IPS-18c (cell line): Measurements from ENCODE around the gene NHERF2.

ENCODE experiments used
- H3K4me3 ChIP-seq: 2 replicates; pipeline ENCODE4 v1.7.0; 2013; ENCODE audit warnings: low read depth, mild to moderate bottlenecking, low read length, moderate library complexity; ENCODE audit not compliant: insufficient read depth
- H3K9me3 ChIP-seq: one replicate; pipeline ENCODE4 v1.6.1; 2013; ENCODE audit warnings: mild to moderate bottlenecking, low read length, moderate library complexity; ENCODE audit not compliant: control insufficient read depth, insufficient read depth

NHERF2 gene

DNA sequence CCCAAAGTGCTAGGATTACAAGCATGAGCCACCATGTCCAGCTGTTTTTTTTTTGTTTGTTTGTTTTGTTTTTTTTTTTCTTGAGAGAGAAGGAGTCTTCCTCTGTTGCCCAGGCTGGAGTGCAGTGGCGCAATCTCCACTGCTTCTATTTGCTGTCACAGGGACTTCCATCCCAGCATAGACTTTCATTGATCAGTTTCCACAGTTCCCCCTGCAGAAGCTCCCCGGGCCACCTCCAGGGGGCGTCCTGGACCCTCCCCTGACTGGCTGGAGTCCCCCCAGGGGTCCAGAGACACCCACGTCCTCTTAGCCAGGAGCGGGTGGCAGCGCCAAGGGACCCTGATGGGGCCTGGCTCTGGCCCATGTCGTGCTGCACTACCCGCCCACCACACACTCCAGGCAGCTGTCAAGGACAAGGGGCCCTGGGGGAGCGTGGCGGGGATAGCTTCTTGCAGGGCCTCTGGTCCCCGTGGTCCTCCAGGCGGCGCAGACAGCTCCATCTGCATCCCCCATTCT, 10.2 kb upstream of the NHERF2 start:
- H3K4me3 ChIP-seq = no peak overlapping the region
- H3K9me3 ChIP-seq = peaks cover 2% of the 10 kb centered on the region

DNA sequence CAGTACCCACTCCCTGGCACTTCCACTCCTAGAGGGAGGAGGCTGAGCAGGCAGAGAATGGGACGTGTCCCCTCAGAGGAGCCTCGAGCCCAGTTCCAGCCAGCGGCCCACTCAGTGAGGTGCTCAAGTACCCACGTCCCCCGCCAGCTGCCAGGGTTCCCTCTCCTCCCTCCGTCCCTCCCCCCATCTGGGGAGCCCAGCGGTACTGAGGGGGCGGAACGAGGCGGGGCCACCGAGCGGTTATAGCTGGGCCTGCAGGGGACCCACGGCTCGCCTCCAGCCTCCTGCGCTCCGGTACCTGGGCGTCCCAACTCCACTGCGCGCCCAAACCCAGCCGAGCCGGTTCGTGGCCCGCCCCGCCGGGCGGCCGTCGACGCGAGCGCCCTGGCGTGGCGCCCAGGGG, 7.2 kb upstream of the NHERF2 start, which contains the start of gene NPW:
NPW (plus strand) TSS at position 268 of the 403 bp plus-strand sequence.
- Histone ChIP-seq H3K9me3 (peaks cover 2% of the 10 kb centered on the region), H3K4me3 (peak within 1 kb of the TSS; percentile 56)

DNA sequence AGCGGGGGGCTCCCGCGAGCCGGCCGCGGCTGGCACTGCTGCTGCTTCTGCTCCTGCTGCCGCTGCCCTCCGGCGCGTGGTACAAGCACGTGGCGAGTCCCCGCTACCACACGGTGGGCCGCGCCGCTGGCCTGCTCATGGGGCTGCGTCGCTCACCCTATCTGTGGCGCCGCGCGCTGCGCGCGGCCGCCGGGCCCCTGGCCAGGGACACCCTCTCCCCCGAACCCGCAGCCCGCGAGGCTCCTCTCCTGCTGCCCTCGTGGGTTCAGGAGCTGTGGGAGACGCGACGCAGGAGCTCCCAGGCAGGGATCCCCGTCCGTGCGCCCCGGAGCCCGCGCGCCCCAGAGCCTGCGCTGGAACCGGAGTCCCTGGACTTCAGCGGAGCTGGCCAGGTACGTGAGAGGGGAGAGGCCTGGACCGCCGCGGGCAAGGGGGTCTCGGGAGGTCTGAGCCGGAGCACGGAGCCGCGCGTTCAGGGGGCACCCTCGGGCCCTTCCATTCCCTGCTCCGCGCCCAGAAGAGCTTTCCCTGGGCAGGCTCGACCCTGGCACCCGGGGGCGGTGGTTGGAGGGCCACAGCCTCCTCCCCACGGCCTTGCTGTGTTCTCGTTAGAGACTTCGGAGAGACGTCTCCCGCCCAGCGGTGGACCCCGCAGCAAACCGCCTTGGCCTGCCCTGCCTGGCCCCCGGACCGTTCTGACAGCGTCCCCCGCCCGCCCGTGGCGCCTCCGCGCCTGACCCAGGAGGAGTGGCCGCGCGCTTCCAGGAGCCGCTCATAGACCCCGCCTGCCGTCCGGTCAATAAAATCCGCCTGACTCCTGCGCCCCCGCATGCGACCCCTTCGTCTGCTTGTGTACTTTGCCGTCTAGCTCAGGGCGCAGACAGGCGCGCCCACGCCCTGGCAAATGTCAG, 6.5 kb upstream of the NHERF2 start:
- H3K9me3 ChIP-seq = peaks cover 2% of the 10 kb centered on the region
- H3K4me3 ChIP-seq = peak overlapping the region; percentile 56

DNA sequence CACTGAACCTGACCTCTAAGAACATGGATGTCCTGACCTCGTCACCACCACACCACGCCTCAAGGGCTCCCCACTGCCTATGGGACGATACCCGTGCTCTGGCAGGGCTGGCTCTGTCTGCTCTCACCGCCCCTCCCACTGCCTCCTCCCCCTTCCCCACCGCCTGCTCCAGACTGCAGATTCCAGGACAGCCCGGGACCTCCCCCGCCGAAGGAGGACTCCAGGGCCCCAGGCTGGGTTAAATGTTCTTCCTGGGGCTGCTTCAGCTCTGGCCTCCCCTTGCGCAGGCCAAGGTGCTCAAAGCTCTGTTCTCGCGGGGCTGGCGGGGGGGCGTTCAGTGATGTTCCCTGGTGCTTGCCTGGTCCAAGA, 4.0 kb upstream of the NHERF2 start:
- H3K9me3 ChIP-seq = peaks cover 2% of the 10 kb centered on the region
- peak overlapping the region; percentile 51 for H3K4me3 ChIP-seq

DNA sequence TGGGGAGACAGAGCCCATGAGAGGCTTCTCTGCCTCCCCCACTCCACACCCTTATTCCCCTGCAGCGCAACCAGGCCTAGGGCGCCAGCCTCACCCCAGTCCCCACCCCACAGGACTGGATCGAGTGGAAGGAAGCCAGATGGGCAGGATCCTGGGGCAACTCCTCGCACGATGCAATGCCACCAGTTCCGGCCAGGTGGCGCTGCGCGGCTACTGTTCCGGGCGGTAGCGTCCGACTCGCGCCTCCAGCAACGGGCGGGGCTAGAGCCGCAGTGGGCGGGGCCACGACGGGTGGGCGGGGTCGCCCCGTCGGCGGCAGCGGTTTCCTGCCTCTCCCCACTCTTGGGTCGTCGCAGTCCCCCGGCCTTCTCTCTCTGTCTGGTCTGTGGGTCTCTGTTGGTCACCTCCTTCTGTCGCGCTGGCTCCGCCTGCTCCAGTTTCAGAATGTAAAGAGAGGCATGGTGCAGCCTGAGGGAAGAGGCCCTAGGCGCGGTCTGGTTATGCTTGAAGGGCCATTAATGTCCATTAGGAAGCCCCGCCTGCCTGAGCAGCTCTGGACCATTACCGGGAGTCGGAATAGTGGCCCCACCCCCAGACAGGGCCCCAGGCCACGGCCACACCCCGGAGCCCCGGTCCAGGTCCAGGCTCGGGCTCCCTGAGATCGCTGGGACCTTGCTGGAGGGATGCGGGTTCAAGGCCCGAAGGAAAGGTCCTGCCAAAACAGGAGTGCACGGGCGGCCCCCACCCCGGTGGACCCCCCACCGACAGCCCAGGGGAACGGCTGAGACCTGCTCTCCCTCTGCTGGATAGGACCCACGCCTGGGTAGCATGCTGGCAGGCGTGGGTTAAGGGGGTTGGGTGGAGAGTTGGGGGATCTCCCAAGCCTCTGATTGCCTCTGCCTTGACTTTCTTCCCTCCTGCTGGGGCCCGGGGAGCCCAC, 3.3 kb upstream of the NHERF2 start:
- peaks cover 2% of the 10 kb centered on the region for H3K9me3 ChIP-seq
- H3K4me3 ChIP-seq = peak overlapping the region; percentile 51

DNA sequence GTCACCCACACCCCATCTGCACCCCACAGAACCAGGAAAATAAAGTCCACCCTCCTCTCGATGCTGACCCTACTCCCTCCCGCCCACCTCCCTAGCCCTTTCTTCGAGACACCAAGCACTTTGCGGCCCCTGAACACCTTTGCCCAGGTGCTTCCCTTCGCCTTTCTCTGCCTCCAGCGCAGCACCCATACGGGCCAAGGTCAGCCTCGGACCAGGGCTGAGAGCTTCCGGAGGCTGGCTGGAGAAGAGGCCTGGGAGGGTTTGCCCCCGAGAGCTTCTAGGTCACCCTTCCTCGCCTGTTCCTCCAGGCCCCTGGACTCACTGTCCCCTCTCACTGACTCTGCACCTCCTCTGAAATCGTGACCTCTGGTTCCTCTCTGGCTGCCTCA, 2.7 kb upstream of the NHERF2 start:
- no peaks in the 10 kb centered on the region for H3K9me3 ChIP-seq
- no peak overlapping the region for H3K4me3 ChIP-seq

DNA sequence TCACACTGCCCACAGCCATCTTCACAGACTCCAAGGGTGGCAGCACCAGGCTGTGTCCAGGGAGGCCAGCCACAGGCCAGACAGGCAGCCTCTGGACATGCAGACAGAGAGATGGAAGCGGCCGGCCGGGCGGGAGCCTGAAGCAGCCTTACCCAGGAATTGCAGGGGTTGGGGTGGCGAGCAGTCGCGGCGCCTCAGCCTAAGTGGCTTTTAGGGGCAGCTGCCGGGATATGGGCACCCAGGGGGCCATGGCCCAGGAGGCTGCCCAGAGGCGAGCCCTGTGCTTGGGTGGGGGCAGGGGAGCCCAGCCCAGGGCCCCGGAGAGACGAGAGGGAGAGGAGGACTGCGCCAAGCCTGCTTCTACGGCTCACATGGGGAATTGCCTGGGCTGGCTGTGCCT, 1.5 kb upstream of the NHERF2 start:
- H3K9me3 ChIP-seq = no peaks in the 10 kb centered on the region

DNA sequence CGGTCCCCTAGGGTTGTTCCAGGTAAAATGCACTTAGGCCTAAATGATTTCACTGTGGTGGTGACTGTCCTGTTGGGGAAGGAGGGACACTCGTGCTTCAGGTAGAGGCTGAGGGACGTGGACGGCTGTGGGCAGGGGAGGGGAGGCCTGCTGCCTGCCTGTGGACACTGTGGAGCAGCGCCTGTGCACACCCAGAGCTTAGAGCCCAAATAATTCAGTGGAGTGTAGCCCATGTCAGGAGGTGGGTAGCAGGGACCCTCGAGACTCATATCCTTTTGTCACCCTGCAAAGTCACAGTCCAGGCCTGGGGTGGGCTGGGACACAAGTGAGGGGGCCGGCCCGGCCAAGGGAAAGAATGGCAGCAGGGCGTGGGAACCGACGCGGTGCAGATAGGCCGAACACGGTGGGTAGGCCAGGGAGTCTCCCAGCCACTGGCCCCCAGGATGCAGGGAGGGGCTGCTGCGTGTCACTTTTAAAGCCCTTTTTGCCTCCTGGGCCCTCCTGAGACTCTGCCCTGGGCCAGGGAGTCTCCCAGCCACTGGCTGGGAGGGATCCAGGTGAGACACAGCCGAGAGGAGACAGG, 733 bp upstream of the NHERF2 start:
- no peaks in the 10 kb centered on the region for H3K9me3 ChIP-seq

More for the DNA sequence above, 1.5 kb upstream of the NHERF2 start:
- no peak overlapping the region for H3K4me3 ChIP-seq

DNA sequence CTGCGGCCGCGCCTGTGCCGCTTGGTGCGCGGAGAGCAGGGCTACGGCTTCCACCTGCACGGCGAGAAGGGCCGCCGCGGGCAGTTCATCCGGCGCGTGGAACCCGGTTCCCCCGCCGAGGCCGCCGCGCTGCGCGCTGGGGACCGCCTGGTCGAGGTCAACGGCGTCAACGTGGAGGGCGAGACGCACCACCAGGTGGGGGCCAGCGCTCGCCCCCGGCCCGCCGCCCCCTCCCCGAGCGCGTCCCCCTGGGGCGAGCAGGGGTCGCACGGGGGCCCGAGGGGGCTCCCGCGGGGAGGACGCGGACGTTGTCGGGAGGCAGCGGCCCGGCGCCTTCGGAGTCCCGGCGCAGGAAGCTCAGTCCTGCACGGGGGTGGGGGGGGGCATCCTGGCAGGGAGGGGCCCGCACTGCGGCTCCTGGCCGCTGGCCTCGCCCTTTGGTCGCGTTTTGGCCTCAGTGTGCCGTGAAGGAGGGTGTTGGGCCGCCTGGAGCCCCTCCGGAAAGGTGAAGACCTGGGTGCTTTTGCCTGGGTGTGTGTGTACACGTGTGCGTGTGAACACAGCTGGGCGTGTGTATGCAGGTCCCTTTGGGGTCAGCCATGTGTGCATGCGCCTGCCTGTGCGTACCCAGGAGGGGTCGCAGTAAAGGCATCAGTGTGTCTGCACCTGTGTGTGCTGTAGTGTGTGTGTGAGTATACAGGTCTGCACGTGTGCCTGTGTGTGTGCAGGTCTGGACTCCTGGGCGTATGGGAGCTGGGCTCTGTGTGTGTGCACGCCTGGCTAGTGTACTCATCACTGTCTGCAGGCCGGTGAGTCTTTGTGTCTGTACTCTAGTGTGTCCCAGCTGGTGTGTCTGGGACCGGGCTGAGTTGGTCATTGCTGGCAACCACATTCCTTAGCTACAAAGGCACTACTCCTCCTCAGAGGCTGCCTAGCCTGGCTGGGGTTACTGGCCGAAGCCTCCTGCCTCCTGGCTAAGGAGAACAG, 615 bp downstream of the NHERF2 start:
- no peaks in the 10 kb centered on the region for H3K9me3 ChIP-seq
- peak overlapping the region; percentile 53 for H3K4me3 ChIP-seq

More for the DNA sequence above, 733 bp upstream of the NHERF2 start:
- no peak overlapping the region for H3K4me3 ChIP-seq

DNA sequence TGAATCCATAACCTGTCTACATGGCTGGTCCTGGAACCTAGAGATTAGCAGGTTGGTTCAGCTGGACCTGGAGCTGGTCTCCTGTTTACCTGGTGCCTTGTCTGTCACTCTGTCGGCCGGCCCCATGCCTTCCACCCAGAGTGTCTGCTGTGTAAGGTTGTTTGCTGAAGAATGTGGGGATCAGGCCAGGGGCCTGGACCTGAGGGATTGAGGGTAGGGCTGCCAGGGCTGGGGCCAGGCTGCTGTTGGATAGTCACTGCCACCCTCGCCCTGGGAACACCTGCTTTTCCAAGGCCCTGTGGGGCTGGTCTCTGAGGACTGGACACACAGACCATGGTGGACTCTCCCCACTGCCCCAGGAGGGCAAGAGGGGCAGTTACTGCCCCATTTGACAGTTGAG, 1.4 kb downstream of the NHERF2 start:
- H3K9me3 ChIP-seq = no peaks in the 10 kb centered on the region
- H3K4me3 ChIP-seq = no peak overlapping the region

DNA sequence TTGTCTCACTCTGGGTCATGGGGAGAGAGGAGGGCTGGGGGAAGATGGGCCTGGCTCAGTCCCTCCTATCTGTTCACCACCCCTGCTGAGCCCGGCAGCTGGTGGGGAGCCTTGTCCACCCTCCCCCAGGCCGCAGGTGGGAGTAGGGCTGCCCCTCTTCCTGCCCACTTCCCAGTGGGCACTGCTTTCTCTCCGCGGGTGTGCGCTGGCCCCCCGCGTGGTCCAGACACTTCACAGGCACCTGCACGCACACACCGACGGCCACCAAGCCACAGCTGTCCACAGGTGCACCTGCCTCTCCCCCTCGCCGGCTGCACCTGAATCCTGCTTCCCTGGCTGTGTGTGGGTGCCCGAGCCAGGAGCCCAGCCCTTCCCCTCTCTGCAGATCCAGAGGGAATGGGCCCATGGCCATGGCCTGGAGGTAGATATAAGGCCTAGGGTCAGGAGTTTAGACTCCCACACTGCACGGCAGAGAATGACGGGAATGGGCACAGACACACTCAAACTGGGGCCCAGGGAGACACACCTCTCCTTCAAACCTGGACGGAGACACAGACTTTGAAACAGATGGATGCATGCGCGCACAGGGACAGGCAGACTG, 2.0 kb downstream of the NHERF2 start:
- Histone ChIP-seq H3K9me3 (no peaks in the 10 kb centered on the region), H3K4me3 (no peak overlapping the region)

DNA sequence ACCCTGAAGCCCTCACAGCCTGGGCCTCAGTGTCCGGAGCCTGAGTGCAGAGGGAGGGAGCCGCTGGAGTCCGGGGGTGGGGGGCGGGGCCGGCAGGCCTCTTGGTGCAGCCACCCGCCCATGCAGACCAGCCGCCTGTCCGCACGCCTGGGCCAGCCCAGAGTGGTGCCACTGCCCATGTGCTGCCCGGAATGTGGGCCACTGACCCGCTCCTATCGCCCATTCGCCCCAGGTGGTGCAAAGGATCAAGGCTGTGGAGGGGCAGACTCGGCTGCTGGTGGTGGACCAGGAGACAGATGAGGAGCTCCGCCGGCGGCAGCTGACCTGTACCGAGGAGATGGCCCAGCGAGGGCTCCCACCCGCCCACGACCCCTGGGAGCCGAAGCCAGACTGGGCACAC, 2.6 kb downstream of the NHERF2 start:
- Histone ChIP-seq H3K9me3 (no peaks in the 10 kb centered on the region), H3K4me3 (no peak overlapping the region)

DNA sequence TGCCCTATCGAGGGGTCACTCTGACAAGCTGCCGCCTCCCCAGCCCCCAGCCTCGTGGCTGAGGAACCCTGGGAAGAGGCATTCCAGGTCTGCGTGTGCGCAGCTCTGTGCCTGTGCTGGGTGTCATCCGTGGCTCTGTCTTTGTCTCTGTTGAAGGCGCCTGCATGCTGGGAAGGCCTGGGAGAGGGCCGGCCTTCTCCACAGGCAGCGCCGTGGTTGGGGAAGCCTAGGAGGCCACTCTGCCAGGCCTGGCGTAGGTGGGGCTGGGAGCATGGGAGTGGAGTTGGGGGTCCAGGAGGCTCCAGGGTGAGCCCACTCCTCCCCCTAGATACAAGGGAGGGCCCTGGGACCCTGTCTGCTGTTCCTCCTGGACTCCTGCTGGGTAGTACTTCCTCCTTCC, 3.3 kb downstream of the NHERF2 start:
- Histone ChIP-seq H3K9me3 (no peaks in the 10 kb centered on the region), H3K4me3 (no peak overlapping the region)

DNA sequence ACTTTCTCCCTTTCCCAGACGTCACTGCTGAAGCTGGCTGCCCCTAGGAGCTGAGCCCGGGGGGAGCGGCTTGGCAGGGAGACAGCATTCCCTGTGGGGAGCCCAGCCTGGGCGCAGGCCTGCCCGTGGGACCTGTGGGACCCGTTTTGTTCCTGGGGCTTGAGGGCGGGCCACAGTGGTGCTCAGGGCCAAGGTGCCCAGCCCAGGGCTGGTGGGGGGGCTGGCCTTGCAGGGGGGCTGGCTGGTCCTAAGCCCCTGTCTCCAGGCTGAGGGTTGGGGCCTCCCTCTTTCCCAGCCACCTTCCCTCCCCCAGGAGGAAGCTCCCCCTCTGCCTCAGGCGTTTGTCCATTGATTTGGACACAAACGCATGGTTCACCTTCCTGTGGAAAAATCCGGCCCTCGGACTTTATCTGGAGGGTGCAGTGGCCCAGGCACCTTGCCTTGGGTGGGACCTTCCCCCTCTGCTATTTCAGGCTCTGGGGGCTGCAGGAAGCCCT, 4.4 kb downstream of the NHERF2 start:
- Histone ChIP-seq H3K9me3 (no peaks in the 10 kb centered on the region), H3K4me3 (no peak overlapping the region)

DNA sequence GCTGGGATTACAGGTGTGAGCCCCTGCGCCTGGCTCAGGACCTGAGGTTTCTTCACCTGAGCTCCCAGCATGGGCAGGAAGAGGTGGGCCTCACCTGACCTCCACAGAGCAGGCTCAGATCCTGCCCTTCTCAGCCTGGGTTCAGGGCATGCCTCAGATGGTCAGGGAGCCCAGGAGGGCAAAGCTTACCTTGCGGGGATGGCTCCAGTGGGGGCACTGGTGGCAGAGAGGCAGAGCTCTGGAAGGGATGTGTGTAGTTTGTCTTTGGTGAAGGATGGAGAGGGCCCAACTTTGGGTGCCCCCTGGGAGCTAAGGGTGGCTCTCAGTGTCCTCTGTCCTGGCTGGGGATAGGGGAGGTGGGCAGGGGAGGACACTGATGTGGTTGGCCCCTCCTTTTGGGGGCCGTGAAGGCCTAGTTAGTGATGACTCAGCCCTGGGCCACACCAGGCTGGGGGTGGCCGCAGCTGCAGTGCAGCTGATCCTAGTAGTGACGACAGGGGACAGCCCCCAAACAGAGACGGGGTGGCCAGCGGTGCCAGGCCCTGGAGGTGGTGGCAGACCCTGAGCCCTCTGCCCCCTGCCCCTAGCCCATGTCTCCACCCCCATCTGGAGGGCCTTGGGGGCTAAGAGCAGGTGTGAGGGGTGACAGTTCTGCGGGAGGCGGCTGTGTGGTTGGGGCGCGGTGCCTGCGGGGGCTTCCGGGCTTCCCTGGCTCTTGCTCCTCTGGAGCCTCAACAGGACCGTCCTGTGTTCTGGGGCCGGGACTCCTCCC, 5.8 kb downstream of the NHERF2 start:
- H3K9me3 ChIP-seq = no peaks in the 10 kb centered on the region
- no peak overlapping the region for H3K4me3 ChIP-seq
